H1 (cell line): Measurements from ENCODE around the gene PGBD4. TPM values are rescaled to one million over a fixed set of nuclear protein-coding genes. Genes with fewer than 3 reads are reported as not detected.
A peak's percentile ranks its signal among the peaks of the same experiment; 100 is the strongest.

Experiments used
- CTCF ChIA-PET: fragments of 300-600 bp; sonication (Branson Sonifier 250); formaldehyde crosslinking; loops from one replicate; lab custom pipeline; 2021; ENCODE audit not compliant: partially characterized antibody; lab: Charles Lee
- POLR2A ChIA-PET: fragments of 300-600 bp; sonication (Branson Sonifier 250); formaldehyde crosslinking; loops from one replicate; lab custom pipeline; 2021; ENCODE audit warnings: inconsistent platforms; ENCODE audit not compliant: partially characterized antibody; lab: Charles Lee
- DNase-seq, 2 experiments: peaks; one replicate each; pipeline versions ENCODE4 v3.0.0 to v3.0.0-alpha.2; 2010 to 2022; ENCODE audit warnings: low spot score in 2 of 2, low read depth in 1 of 2, mixed read lengths in 1 of 2
- FAIRE-seq: peaks from 2 replicates; lab custom pipeline; 2011; peaks lifted over from hg19 to GRCh38; lab: Jason Lieb, UNC
- H2AFZ ChIP-seq: 2 replicates; pipeline ENCODE4 v1.8.1; 2012; ENCODE audit warnings: low read length, inconsistent platforms
- H2AK5ac ChIP-seq: 2 replicates; pipeline ENCODE4 v1.6.1; 2013; ENCODE audit warnings: low read depth, low read length
- H2BK120ac ChIP-seq: replicated peaks from 2 replicates; pipeline ENCODE3; 2013; ENCODE audit warnings: low read depth, low read length, inconsistent platforms
- H2BK12ac ChIP-seq: 2 replicates; pipeline ENCODE4 v1.6.1; 2013; ENCODE audit warnings: low read depth, low read length
- H2BK15ac ChIP-seq: 2 replicates; pipeline ENCODE4 v1.6.1; 2013; ENCODE audit warnings: low read length
- H2BK20ac ChIP-seq: 2 replicates; pipeline ENCODE4 v1.6.1; 2013; ENCODE audit warnings: low read length
- H2BK5ac ChIP-seq: 2 replicates; pipeline ENCODE4 v1.6.1; 2013; ENCODE audit warnings: low read depth, low read length
- H3K14ac ChIP-seq: 2 replicates; pipeline ENCODE4 v1.6.1; 2013; ENCODE audit warnings: inconsistent platforms; ENCODE audit not compliant: insufficient read length
- H3K18ac ChIP-seq: 2 replicates; pipeline ENCODE4 v1.6.1; 2013; ENCODE audit warnings: low read length; ENCODE audit errors: extremely low read depth
- H3K23ac ChIP-seq: 2 replicates; pipeline ENCODE4 v1.6.1; 2013; ENCODE audit warnings: inconsistent platforms; ENCODE audit not compliant: insufficient read length
- H3K23me2 ChIP-seq: 2 replicates; pipeline ENCODE4 v1.6.1; 2013; ENCODE audit warnings: low read depth, low read length
- H3K27ac ChIP-seq: 2 replicates; pipeline ENCODE4 v1.6.1; 2011; ENCODE audit warnings: low read depth, low read length, inconsistent platforms
- H3K27me3 ChIP-seq, 4 experiments: replicated peaks in 1 of 4; 1 replicate in 1 of 4; 2 replicates in 3 of 4; pipeline versions ENCODE4 v1.6.1 to v1.8.1; 2011 to 2013; ENCODE audit warnings: low read length in 3 of 4, mild to moderate bottlenecking in 3 of 4, inconsistent platforms in 2 of 4, mixed read lengths in 2 of 4, moderate library complexity in 1 of 4; ENCODE audit not compliant: control insufficient read depth in 3 of 4, insufficient read depth in 3 of 4; ENCODE audit errors: extremely low read depth in 1 of 4
- H3K36me3 ChIP-seq, 4 experiments: 2 replicates each; pipeline versions ENCODE4 v1.6.1 to v1.8.1; 2011 to 2013; ENCODE audit warnings: mild to moderate bottlenecking in 4 of 4, low read length in 3 of 4, moderate library complexity in 2 of 4, control low read depth in 1 of 4, inconsistent platforms in 1 of 4; ENCODE audit not compliant: insufficient read depth in 4 of 4, control insufficient read depth in 2 of 4
- H3K4ac ChIP-seq: replicated peaks from 2 replicates; pipeline ENCODE3; 2013; ENCODE audit warnings: low read length, low read depth, mixed read lengths, inconsistent platforms; ENCODE audit not compliant: insufficient read length
- H3K4me1 ChIP-seq, 4 experiments: replicated peaks in 1 of 4; 1 replicate in 1 of 4; 2 replicates in 3 of 4; pipeline versions ENCODE4 v1.6.1 to v1.8.1; 2011 to 2013; ENCODE audit warnings: low read length in 3 of 4, inconsistent platforms in 2 of 4, mixed read lengths in 1 of 4; ENCODE audit not compliant: insufficient read depth in 4 of 4, control insufficient read depth in 3 of 4
- H3K4me2 ChIP-seq, 2 experiments: 2 replicates each; pipeline versions ENCODE4 v1.6.1 to v1.8.1; 2011 to 2013; ENCODE audit warnings: low read depth in 2 of 2, low read length in 2 of 2, control low read depth in 1 of 2, inconsistent platforms in 1 of 2, mild to moderate bottlenecking in 1 of 2; ENCODE audit not compliant: insufficient read depth in 1 of 2
- H3K4me3 ChIP-seq, 4 experiments: fragments of 200-600, 300-600 bp in 1 of 4; sonication (generic), shearing (Covaris generic), sonication (Bioruptor Twin) in 1 of 4; 2 replicates each; pipeline versions ENCODE4 v1.5.1 to v1.8.1; 2011 to 2016; ENCODE audit warnings: low read length in 4 of 4, low read depth in 3 of 4, control low read depth in 2 of 4, inconsistent platforms in 2 of 4, mild to moderate bottlenecking in 2 of 4, mixed read lengths in 1 of 4, moderate library complexity in 1 of 4; ENCODE audit not compliant: insufficient read depth in 2 of 4; ENCODE audit errors: extremely low read depth in 1 of 4
- H3K56ac ChIP-seq: replicated peaks from 2 replicates; pipeline ENCODE3; 2013; ENCODE audit warnings: low read depth, mild to moderate bottlenecking, mixed read lengths, low read length, inconsistent platforms; ENCODE audit not compliant: insufficient read length
- H3K79me1 ChIP-seq: 2 replicates; pipeline ENCODE4 v1.6.1; 2013; ENCODE audit warnings: low read depth, low read length, control low read depth
- H3K79me2 ChIP-seq, 2 experiments: 2 replicates each; pipeline versions ENCODE4 v1.6.1 to v1.8.1; 2012 to 2013; ENCODE audit warnings: low read length in 2 of 2, mild to moderate bottlenecking in 2 of 2, inconsistent platforms in 1 of 2; ENCODE audit not compliant: insufficient read depth in 2 of 2, control insufficient read depth in 1 of 2
- H3K9ac ChIP-seq, 4 experiments: replicated peaks in 1 of 4; 1 replicate in 1 of 4; 2 replicates in 3 of 4; pipeline versions ENCODE4 v1.6.1 to v1.8.1; 2011 to 2013; ENCODE audit warnings: low read depth in 3 of 4, low read length in 3 of 4, control low read depth in 2 of 4, mild to moderate bottlenecking in 2 of 4, moderate library complexity in 2 of 4, inconsistent platforms in 1 of 4; ENCODE audit errors: extremely low read depth in 1 of 4
- H3K9me3 ChIP-seq, 2 experiments: 2 replicates each; pipeline versions ENCODE4 v1.6.1 to v1.8.1; 2012 to 2013; ENCODE audit warnings: mild to moderate bottlenecking in 2 of 2, moderate library complexity in 2 of 2, control low read depth in 1 of 2, inconsistent platforms in 1 of 2, low read depth in 1 of 2, low read length in 1 of 2, mixed read lengths in 1 of 2; ENCODE audit not compliant: insufficient read depth in 2 of 2
- H4K20me1 ChIP-seq, 2 experiments: replicated peaks in 1 of 2; 2 replicates each; pipeline versions ENCODE3 to v1.8.1; 2011 to 2013; ENCODE audit warnings: inconsistent platforms in 2 of 2, low read length in 2 of 2, mild to moderate bottlenecking in 1 of 2; ENCODE audit not compliant: insufficient read depth in 2 of 2, control insufficient read depth in 1 of 2
- H4K5ac ChIP-seq: 2 replicates; pipeline ENCODE4 v1.6.1; 2013; ENCODE audit warnings: low read length, low read depth, mixed read lengths, inconsistent platforms; ENCODE audit not compliant: insufficient read length
- H4K8ac ChIP-seq: 2 replicates; pipeline ENCODE4 v1.8.0; 2013; ENCODE audit warnings: mild to moderate bottlenecking, moderate library complexity, low read length, inconsistent platforms; ENCODE audit not compliant: insufficient read depth; ENCODE audit errors: extremely low read depth
- H4K91ac ChIP-seq: replicated peaks from 2 replicates; pipeline ENCODE3; 2013; ENCODE audit warnings: low read length, mixed read lengths, inconsistent platforms; ENCODE audit not compliant: insufficient read length
- PHF8 ChIP-seq: fragments of 200-600 bp; sonication (generic); conservative IDR thresholded peaks from 2 replicates; pipeline ENCODE4 v1.7.1; 2012; ENCODE audit warnings: low read depth, mild to moderate bottlenecking, inconsistent platforms, low read length, moderate library complexity
- RAD21 ChIP-seq, 2 experiments: IDR thresholded peaks in 1 of 2; conservative IDR thresholded peaks in 1 of 2; 2 replicates each; pipeline ENCODE4 v1.6.1; 2011; ENCODE audit warnings: low read depth in 2 of 2, low read length in 2 of 2, improper control_type of control experiment in 1 of 2, inconsistent platforms in 1 of 2, mild to moderate bottlenecking in 1 of 2, moderate library complexity in 1 of 2
- SUZ12 ChIP-seq: fragments of 200-600 bp; sonication (generic); IDR thresholded peaks from 2 replicates; pipeline ENCODE4 v1.6.1; 2012; ENCODE audit warnings: mild to moderate bottlenecking, inconsistent platforms, low read length, moderate library complexity, mixed read lengths
- WGBS, 2 experiments: shearing (Covaris generic) in 1 of 2; methylation state at CpG; one replicate each; pipeline versions ENCODE4 v1.1.6 to v1.1.7; 2013 to 2015; ENCODE audit warnings: low lambda C conversion rate in 2 of 2, mixed read lengths in 2 of 2, inconsistent platforms in 1 of 2, low coverage in 1 of 2, missing lambda C conversion rate in 1 of 2; ENCODE audit not compliant: insufficient replicate concordance in 2 of 2, insufficient coverage in 1 of 2, insufficient read length in 1 of 2; ENCODE audit errors: extremely low coverage in 1 of 2, missing lambda C conversion rate in 1 of 2; 5-methylcytosine and 5-hydroxymethylcytosine counted together
- polyA plus RNA-seq, 7 experiments: library from polyadenylated mRNA; depleted of rRNA in 3 of 7; stranded (reverse) in 5 of 7; unstranded in 2 of 7; fragments of >200 nt in 5 of 7; fragments of 200-250 nt in 2 of 7; gene quantifications; 1 replicate in 5 of 7; 2 replicates in 1 of 7; 4 replicates in 1 of 7; pipeline versions ENCODE4 v1.2.1 to v1.2.3, GENCODE V29; 2011 to 2013; ENCODE audit warnings: missing spikeins in 2 of 7, mixed read lengths in 2 of 7
- total RNA-seq: library from RNA; stranded (reverse); fragmentation: NEBNext Ultra II Directional; extraction: Animal tissue kit (Norgen Biotek cat#: 25700); gene quantifications from 2 replicates; pipeline ENCODE4 v1.2.1, GENCODE V29; 2021

Gene PGBD4
- total and polyA plus RNA-seq, 2 of the 8 experiments (the other 6 are each of a cell fraction or from before 2014, with no cell fraction given): 0.68 to 0.76 TPM

DNA sequence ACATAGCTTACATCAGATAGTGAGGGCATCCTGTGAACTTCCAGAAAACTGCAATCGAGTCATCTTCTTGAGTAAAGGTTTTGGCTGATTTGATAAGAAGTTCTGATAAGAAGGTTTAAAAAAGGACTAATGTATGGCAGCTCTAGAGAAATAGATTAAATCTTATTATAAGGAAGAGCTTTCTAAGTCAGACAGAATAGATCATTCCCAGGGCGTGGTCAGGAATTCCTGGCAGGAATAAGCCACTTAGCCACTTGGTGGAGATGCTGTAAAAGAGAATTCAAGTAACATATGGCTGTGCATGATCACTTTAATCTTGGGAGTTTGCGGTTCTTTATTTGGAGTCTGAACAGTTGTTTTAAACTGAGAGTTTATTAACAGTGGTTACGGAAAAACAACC lies 17.4 kb downstream of the PGBD4 start:
- Histone ChIP-seq H2BK120ac (no peak overlapping the region), H3K79me2 (no peaks in the 10 kb centered on the region), H3K36me3 (no peaks in the 10 kb centered on the region), H3K56ac (no peak overlapping the region), H2BK5ac (no peak overlapping the region), H4K91ac (no peak overlapping the region), H4K8ac (no peak overlapping the region), H4K20me1 (no peaks in the 10 kb centered on the region), H3K18ac (no peak overlapping the region), H2AFZ (no peak overlapping the region), H3K4me2 (no peak overlapping the region), H3K4me1 (no peaks in the 10 kb centered on the region), H2AK5ac (no peak overlapping the region), H2BK15ac (no peak overlapping the region), H3K79me1 (no peaks in the 10 kb centered on the region), H3K23ac (no peak overlapping the region), H4K5ac (no peak overlapping the region), H3K23me2 (no peaks in the 10 kb centered on the region), H3K14ac (no peak overlapping the region), H3K4ac (no peak overlapping the region), H2BK20ac (no peak overlapping the region), H3K4me3 (no peak overlapping the region), H2BK12ac (no peak overlapping the region), H3K9me3 (no peaks in the 10 kb centered on the region), H3K9ac (no peak overlapping the region), H3K27me3 (no peaks in the 10 kb centered on the region), H3K27ac (no peak overlapping the region)
- no peak for FAIRE-seq
- ChIA-PET CTCF (interaction anchor here (1.0 to 3.7 kb wide), 5 partner anchors 8 to 90 kb away, joined by 3 to 22 read pairs (median 3); partner anchors contain the start of gene KATNBL1), POLR2A (interaction anchor here (0.6 kb wide), 1 partner anchor 80 kb away, joined by 3 read pairs; no protein-coding TSS in a partner anchor)
- 0 out of 4 replicates have a peak, but pooled peaks of 1 of the 2 experiments have one; percentile 6 for TF ChIP-seq RAD21 (IDR thresholded peaks at IDR 0.05 in 1 of 2, conservative IDR thresholded peaks at IDR 0.05 in 1 of 2; ENCODE audit: low read depth in 2 of 2, low read length in 2 of 2)
- TF ChIP-seq SUZ12: no peak
- no peak for TF ChIP-seq PHF8
- WGBS, 2 experiments: 94% methylated on average over 4 of the region's 4 CpGs; no CpG with 5 or more reads in 1 of the 2 experiments
- DNase-seq: no peak
